Camera-type eye (tissue), 1 donor: Measurements from ENCODE around the gene CDIPT. TPM values are rescaled to one million over a fixed set of nuclear protein-coding genes. Genes with fewer than 3 reads are reported as not detected.

ENCODE experiments used
- total RNA-seq: library from RNA; depleted of rRNA; stranded (reverse); fragments of >200 nt; gene quantifications from one replicate; pipeline ENCODE4 v1.2.3, GENCODE V29; 2014

CDIPT gene, protein sequence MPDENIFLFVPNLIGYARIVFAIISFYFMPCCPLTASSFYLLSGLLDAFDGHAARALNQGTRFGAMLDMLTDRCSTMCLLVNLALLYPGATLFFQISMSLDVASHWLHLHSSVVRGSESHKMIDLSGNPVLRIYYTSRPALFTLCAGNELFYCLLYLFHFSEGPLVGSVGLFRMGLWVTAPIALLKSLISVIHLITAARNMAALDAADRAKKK
- 85.7 TPM for total RNA-seq

DNA sequence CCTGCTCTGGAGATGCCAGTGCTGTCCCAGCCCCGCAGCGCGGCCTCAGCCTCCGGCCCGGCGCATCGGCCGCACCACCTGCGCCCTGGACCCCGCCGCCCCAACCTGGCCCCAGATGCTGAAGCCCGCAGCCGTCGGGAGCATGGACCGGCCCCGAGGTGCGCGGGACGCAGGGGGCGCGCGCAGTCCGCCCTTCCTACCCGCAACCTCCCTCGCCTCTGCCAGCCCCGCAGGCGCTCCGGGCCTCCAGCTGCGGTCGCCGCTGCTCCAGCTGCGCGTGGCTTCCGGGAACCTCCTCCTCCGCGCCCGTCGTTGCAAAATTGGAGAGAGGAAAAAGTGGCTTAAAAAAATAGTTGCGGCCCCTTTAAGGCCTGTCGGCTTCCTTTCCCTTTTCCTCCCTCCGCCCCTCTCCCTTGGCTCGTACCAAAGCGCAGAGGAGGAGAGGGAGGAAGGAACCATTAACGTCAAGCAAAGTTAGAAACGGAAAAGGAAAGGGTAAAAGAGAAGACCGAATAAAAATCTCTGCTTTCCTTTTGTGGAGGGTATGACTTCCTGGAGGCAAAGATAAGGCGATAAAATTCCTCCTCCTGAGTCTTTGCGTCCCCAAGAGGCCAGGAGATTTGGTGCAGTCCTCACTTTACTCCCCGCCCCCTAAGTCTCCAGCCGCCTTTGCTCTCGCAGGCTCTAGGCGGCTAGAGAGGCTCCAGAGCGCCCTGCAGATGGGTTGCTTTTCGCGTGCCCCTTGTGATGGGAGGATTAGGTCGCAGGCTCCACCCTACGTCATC lies at the start of gene CDIPT:
TSS of gene CDIPT (minus strand) at position 343 of the 785 bp plus-strand sequence. CDS start 369 bp downstream, outside the sequence.

DNA sequence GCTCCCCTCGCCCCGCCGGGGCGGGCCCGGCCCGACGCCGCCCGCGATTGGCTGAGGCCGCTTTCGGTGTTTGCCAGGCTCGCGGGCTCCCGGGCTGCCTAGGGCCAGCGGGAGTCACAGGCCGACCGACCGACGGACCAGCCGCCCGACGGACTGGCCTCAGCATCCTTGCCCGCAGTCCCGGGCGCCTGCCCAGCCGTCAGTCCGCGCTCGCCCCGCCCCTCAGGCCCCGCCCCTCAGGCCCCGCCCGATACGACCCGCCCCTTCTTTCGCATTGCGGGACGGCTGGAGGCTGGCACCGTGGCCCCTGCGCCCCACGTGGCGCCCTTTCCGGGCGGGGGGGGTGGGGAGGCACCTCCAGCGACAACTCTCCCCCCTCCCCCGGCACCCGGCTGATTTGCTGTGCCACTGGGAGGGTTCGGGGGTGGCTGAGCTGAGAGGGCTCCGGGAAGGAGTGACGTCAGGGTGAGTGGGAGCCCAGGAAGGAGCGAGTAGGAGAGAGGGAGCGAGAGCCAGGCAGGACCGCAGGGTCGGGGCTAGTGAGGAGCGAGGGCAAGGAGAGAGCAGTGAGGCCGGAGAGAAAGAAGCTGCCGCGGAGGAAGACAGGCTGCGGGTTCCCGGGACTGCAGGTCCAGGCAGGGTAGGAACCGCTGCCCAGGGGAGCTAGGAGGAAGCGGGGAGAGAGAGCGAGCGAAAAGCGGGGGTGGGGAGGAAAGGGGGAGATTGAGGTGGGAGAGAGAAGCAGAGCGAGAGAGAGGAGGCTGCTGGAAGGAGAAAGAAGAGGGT lies 37.3 kb upstream of the CDIPT start, which contains the start of gene ASPHD1:
TSS of gene ASPHD1 (plus strand) at position 387 of the 786 bp plus-strand sequence. CDS start 484 bp downstream, outside the sequence.

DNA sequence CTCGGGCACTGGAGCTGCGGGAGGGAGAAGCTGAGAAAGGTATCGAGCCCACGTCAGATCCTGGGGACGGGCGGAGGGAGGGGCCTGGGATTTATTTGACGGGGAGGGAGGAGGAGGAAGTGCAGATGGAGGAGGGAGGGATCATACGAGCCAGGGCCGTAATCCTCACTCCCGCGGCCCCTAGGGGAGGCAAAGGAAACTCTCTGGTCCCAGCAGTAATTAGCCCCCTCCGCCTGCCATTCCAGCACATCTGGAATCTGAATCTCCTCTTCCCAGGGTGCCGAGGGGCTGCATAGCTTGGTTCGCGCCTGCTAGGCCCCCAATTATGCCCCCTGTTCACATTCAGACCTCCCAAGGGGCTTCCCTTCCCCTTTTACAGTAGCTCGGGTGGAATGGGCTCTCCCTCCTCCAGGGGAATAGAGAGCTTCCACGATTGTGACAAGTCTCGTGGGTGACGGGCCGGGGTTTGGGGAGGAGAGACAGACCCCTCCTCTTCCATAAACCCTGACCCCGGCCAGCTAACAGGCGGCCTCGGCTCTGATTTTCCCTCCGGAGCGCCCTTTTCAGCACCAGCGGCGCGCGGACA lies 36.6 kb upstream of the CDIPT start, which contains the start of gene SEZ6L2:
TSS of gene SEZ6L2 (minus strand) at position 35 of the 586 bp plus-strand sequence. CDS start 531 bp downstream, outside the sequence.

DNA sequence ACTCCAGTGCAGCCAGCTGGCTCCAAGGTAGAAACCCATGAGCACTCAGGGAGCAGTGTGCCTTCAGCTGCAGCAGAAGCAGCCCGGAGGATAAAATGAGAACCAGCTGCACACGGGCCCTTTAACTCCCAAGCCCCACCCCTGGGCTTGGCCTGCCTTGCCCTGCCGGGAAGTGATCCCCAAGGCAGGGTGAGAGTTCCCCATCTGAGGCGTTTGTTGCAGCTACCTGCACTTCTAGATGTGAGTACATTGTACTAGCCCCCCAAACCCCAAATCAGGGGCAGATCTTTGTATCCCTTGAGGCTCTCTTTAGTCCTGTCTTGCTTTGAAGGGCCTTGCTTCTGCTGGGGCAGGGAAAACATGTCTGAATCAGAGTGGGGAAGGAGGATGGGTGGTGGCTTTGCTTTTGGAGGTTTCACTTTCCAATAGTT lies 42.7 kb downstream of the CDIPT start, which contains the start of gene MVP:
TSS of gene MVP (plus strand) at position 192 of the 431 bp plus-strand sequence. CDS start 10,088 bp downstream, outside the sequence.

DNA sequence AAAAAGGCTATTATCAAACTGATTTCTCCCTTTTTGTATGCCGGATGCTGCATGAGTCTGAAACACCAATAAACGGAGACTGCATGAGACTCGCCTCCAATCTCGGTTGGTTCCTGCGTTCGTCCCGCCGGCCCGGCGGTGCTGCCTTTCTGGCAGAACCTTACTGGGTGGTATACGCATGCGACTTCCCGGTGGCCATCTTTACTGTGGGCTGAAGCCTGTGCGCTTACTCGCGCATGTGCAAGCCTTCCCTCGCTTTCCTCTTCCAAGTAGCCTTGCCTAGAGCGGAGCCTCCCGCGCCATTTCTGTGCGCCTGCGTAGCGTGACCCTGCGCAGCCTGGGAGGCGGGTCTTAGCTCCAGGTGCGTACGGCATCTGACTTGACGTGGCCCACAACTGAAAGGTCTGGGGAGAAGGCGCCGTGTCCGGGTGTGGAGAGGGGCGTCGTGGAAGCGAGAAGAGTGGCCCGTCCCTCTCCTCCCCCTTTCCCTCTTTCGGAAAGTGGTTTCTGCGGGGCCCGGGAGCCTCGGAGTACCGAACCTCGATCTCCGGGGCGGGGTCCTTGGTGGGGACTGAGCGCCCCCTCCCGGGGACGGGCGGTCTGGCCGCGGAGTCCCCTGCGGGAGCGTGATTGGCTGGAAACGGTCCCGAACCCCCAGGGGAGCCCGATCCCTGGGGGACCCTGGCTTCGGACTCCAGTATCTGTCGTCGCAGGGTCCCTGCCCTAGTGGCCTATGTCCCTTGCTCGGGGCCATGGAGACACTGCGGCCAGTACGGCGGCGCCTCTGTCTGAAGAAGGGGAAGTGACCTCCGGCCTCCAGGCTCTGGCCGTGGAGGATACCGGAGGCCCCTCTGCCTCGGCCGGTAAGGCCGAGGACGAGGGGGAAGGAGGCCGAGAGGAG lies 47.0 kb downstream of the CDIPT start, which contains the start of gene PAGR1:
TSS of gene PAGR1 (plus strand) at position 360 of the 901 bp plus-strand sequence. CDS start at position 734, 374 bp downstream.

DNA sequence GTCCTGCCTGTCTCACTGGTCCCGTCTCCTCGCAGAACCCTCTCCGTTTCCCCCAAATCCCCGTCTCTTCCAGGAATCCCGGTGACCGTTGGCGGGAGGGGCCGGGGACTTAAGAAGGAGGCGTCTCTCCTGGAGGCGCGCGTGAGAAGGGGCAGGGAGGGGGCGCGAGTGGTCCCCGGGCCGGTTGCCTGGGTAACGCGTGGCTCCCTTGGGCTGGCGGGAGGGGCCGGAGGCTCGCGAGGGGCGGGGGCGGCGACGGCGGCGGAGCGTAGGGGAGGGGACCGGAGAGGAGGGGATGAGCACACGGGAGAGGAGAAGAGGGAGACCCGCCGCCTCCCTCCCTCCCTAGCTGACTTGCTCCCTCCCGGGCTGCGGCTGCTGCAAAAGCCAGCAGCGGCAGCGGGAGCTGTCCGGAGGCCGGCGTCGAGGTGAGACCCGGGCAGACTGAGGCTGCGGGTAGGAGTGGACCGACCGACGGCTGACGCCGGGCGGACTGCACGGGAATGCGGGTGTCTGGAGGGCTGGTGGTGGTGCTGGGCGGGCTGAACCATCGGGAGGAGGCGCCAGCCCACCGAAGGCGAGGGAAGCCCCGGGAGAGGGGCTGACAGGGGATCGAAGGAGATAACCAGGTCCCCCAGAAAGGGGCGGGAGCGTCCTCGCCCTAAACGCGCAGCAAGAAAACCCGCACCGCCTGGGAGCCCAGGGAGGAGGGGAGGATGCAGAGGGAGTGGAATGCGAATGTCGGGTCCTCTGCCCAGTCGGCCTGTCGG lies 50.9 kb downstream of the CDIPT start, which contains the start of gene PRRT2:
TSS of gene PRRT2 (plus strand) at position 298 of the 770 bp plus-strand sequence. CDS start 862 bp downstream, outside the sequence.

Other genes with a start within 250 kb of the CDIPT start
- gene SPN, start 200.0 kb downstream of the CDIPT start, total RNA-seq = 1.3 TPM
- gene QPRT, start 184.0 kb downstream of the CDIPT start, total RNA-seq = 21.7 TPM
- 0.44 TPM for gene C16orf54, start 117.2 kb downstream of the CDIPT start, total RNA-seq
- not detected for gene ZG16, start 85.0 kb downstream of the CDIPT start, total RNA-seq
- 42.3 TPM for gene KIF22, start 72.5 kb downstream of the CDIPT start, total RNA-seq
- 112 TPM for gene MAZ, start 56.7 kb downstream of the CDIPT start, total RNA-seq
- gene PRRT2, start 51.0 kb downstream of the CDIPT start, total RNA-seq = 32.2 TPM
- gene PAGR1, start 47.1 kb downstream of the CDIPT start, total RNA-seq = 62.8 TPM
- gene MVP, start 42.8 kb downstream of the CDIPT start, total RNA-seq = 24.2 TPM
- 37.9 TPM for gene SEZ6L2, start 36.3 kb upstream of the CDIPT start, total RNA-seq
- gene ASPHD1, start 37.3 kb upstream of the CDIPT start, total RNA-seq = 4.8 TPM
- 29.2 TPM for gene KCTD13, start 63.0 kb upstream of the CDIPT start, total RNA-seq
- gene TMEM219, start 98.9 kb upstream of the CDIPT start, total RNA-seq = 30.3 TPM
- gene TAOK2, start 110.6 kb upstream of the CDIPT start, total RNA-seq = 56.0 TPM
- gene HIRIP3, start 132.4 kb upstream of the CDIPT start, total RNA-seq = 23.4 TPM
- gene INO80E, start 133.0 kb upstream of the CDIPT start, total RNA-seq = 72.5 TPM
- 2.7 TPM for gene DOC2A, start 147.8 kb upstream of the CDIPT start, total RNA-seq
- not detected for gene C16orf92, start 160.0 kb upstream of the CDIPT start, total RNA-seq
- 39.7 TPM for gene TLCD3B, start 168.0 kb upstream of the CDIPT start, total RNA-seq
- 426 TPM for gene ALDOA, start 202.5 kb upstream of the CDIPT start, total RNA-seq
- gene PPP4C, start 212.8 kb upstream of the CDIPT start, total RNA-seq = 70.4 TPM
- 0.66 TPM for gene TBX6, start 228.7 kb upstream of the CDIPT start, total RNA-seq
- 45.2 TPM for gene YPEL3, start 233.0 kb upstream of the CDIPT start, total RNA-seq